ENCODE data around the gene INTS4.
"Not testable (repeated sequence)": the region's sequence is repeated elsewhere in the genome, so short reads cannot be mapped to it uniquely, and the experiment has no call there.

Gene INTS4

GRCh38 chr11:77890619-77891056, 103.8 kb downstream of the INTS4 start:
- H3K9me3 Mint-ChIP-seq; H3K4me3 Mint-ChIP-seq; H3K27me3 Mint-ChIP-seq; H3K4me1 Mint-ChIP-seq (ENCODE audit: low read depth); H3K27ac Mint-ChIP-seq; intact Hi-C loops (cut with micrococcal nuclease): not testable (repeated sequence)
- peaks cover 89% of the 10 kb centered on the region for H3K36me3 Mint-ChIP-seq (ENCODE audit: low read depth)

GRCh38 chr11:77890100-77890614, 104.3 kb downstream of the INTS4 start:
- intact Hi-C loops (cut with micrococcal nuclease): not testable (repeated sequence)

GRCh38 chr11:77889045-77889444, 105.4 kb downstream of the INTS4 start:
- peaks cover 95% of the 10 kb centered on the region for H3K36me3 Mint-ChIP-seq (ENCODE audit: low read depth)
- H3K4me1 Mint-ChIP-seq (ENCODE audit: low read depth); H3K4me3 Mint-ChIP-seq; H3K27me3 Mint-ChIP-seq; intact Hi-C loops (cut with micrococcal nuclease); H3K27ac Mint-ChIP-seq; H3K9me3 Mint-ChIP-seq: not testable (repeated sequence)

More at GRCh38 chr11:77890100-77890614, 104.3 kb downstream of the INTS4 start:
- not testable (repeated sequence) for H3K4me3 Mint-ChIP-seq; H3K27me3 Mint-ChIP-seq; H3K9me3 Mint-ChIP-seq; H3K27ac Mint-ChIP-seq; H3K4me1 Mint-ChIP-seq (ENCODE audit: low read depth)
- peaks cover 91% of the 10 kb centered on the region for H3K36me3 Mint-ChIP-seq (ENCODE audit: low read depth)

GRCh38 chr11:77886401-77886800, 108.1 kb downstream of the INTS4 start:
- H3K27me3 Mint-ChIP-seq: no peaks in the 10 kb centered on the region
- peaks cover 95% of the 10 kb centered on the region for H3K36me3 Mint-ChIP-seq (ENCODE audit: low read depth)

GRCh38 chr11:77884829-77885190, 109.7 kb downstream of the INTS4 start:
- no peaks in the 10 kb centered on the region for H3K9me3 Mint-ChIP-seq
- peaks cover 95% of the 10 kb centered on the region for H3K36me3 Mint-ChIP-seq (ENCODE audit: low read depth)
- no peaks in the 10 kb centered on the region for H3K4me1 Mint-ChIP-seq (ENCODE audit: low read depth)
- H3K27me3 Mint-ChIP-seq: no peaks in the 10 kb centered on the region
- H3K27ac Mint-ChIP-seq: no peak overlapping the region
- no peak overlapping the region for H3K4me3 Mint-ChIP-seq
- intact Hi-C loops (cut with micrococcal nuclease): no loop called here

More at GRCh38 chr11:77886401-77886800, 108.1 kb downstream of the INTS4 start:
- no peaks in the 10 kb centered on the region for H3K9me3 Mint-ChIP-seq
- H3K27ac Mint-ChIP-seq: no peak overlapping the region
- intact Hi-C loops (cut with micrococcal nuclease): no loop called here
- H3K4me3 Mint-ChIP-seq: no peak overlapping the region
- H3K4me1 Mint-ChIP-seq (ENCODE audit: low read depth): no peaks in the 10 kb centered on the region

GRCh38 chr11:77884186-77884828, 110.2 kb downstream of the INTS4 start:
- Mint-ChIP-seq H3K27ac (no peak overlapping the region), H3K36me3 (ENCODE audit: low read depth) (peaks cover 95% of the 10 kb centered on the region), H3K9me3 (no peaks in the 10 kb centered on the region), H3K4me1 (ENCODE audit: low read depth) (no peaks in the 10 kb centered on the region), H3K27me3 (no peaks in the 10 kb centered on the region), H3K4me3 (no peak overlapping the region)
- intact Hi-C loops (cut with micrococcal nuclease): no loop called here

- no peaks in the 10 kb centered on the region for H3K27me3 Mint-ChIP-seq
These were observed 110.7 kb downstream of the INTS4 start for GRCh38 chr11:77883775-77884174.

GRCh38 chr11:77882396-77882795, 112.1 kb downstream of the INTS4 start:
- intact Hi-C loops (cut with micrococcal nuclease): no loop called here
- H3K27me3 Mint-ChIP-seq: no peaks in the 10 kb centered on the region
- H3K4me3 Mint-ChIP-seq: no peak overlapping the region
- H3K9me3 Mint-ChIP-seq: no peaks in the 10 kb centered on the region
- H3K36me3 Mint-ChIP-seq (ENCODE audit: low read depth): peaks cover 95% of the 10 kb centered on the region
- no peaks in the 10 kb centered on the region for H3K4me1 Mint-ChIP-seq (ENCODE audit: low read depth)
- H3K27ac Mint-ChIP-seq: no peak overlapping the region

More at GRCh38 chr11:77883775-77884174, 110.7 kb downstream of the INTS4 start:
- H3K27ac Mint-ChIP-seq: no peak overlapping the region
- no peaks in the 10 kb centered on the region for H3K4me1 Mint-ChIP-seq (ENCODE audit: low read depth)
- H3K36me3 Mint-ChIP-seq (ENCODE audit: low read depth): peaks cover 95% of the 10 kb centered on the region
- intact Hi-C loops (cut with micrococcal nuclease): no loop called here
- no peak overlapping the region for H3K4me3 Mint-ChIP-seq
- no peaks in the 10 kb centered on the region for H3K9me3 Mint-ChIP-seq

- H3K27me3 Mint-ChIP-seq: no peaks in the 10 kb centered on the region
- intact Hi-C loops (cut with micrococcal nuclease): no loop called here
- H3K4me3 Mint-ChIP-seq: no peak overlapping the region
- H3K36me3 Mint-ChIP-seq (ENCODE audit: low read depth): peaks cover 87% of the 10 kb centered on the region
- H3K9me3 Mint-ChIP-seq: no peaks in the 10 kb centered on the region
- no peak overlapping the region for H3K27ac Mint-ChIP-seq
- H3K4me1 Mint-ChIP-seq (ENCODE audit: low read depth): no peaks in the 10 kb centered on the region
These were observed 115.2 kb downstream of the INTS4 start for GRCh38 chr11:77879218-77879617.

GRCh38 chr11:77878247-77878646, 116.2 kb downstream of the INTS4 start:
- intact Hi-C loops (cut with micrococcal nuclease); H3K4me1 Mint-ChIP-seq (ENCODE audit: low read depth): not testable (repeated sequence)

GRCh38 chr11:77876045-77876444, 118.4 kb downstream of the INTS4 start:
- intact Hi-C loops (cut with micrococcal nuclease): no loop called here
- Mint-ChIP-seq H3K4me1 (ENCODE audit: low read depth) (no peaks in the 10 kb centered on the region), H3K27ac (no peak overlapping the region), H3K9me3 (no peaks in the 10 kb centered on the region), H3K4me3 (no peak overlapping the region), H3K27me3 (no peaks in the 10 kb centered on the region), H3K36me3 (ENCODE audit: low read depth) (peaks cover 71% of the 10 kb centered on the region)

More at GRCh38 chr11:77878247-77878646, 116.2 kb downstream of the INTS4 start:
- H3K27me3 Mint-ChIP-seq, H3K9me3 Mint-ChIP-seq, H3K4me3 Mint-ChIP-seq, H3K27ac Mint-ChIP-seq: not testable (repeated sequence)
- H3K36me3 Mint-ChIP-seq (ENCODE audit: low read depth): peaks cover 79% of the 10 kb centered on the region

GRCh38 chr11:77874206-77874605, 120.3 kb downstream of the INTS4 start:
- Mint-ChIP-seq H3K4me3 (no peak overlapping the region), H3K4me1 (ENCODE audit: low read depth) (no peaks in the 10 kb centered on the region), H3K9me3 (no peaks in the 10 kb centered on the region), H3K27ac (no peak overlapping the region), H3K27me3 (no peaks in the 10 kb centered on the region), H3K36me3 (ENCODE audit: low read depth) (peaks cover 60% of the 10 kb centered on the region)
- intact Hi-C loops (cut with micrococcal nuclease): no loop called here

- Mint-ChIP-seq H3K27me3 (no peaks in the 10 kb centered on the region), H3K4me1 (ENCODE audit: low read depth) (no peaks in the 10 kb centered on the region), H3K27ac (no peak overlapping the region), H3K9me3 (no peaks in the 10 kb centered on the region), H3K4me3 (no peak overlapping the region), H3K36me3 (ENCODE audit: low read depth) (peaks cover 57% of the 10 kb centered on the region)
- intact Hi-C loops (cut with micrococcal nuclease): no loop called here
These were observed 121.1 kb downstream of the INTS4 start for GRCh38 chr11:77873345-77873744.

- Mint-ChIP-seq H3K27me3 (no peaks in the 10 kb centered on the region), H3K27ac (no peak overlapping the region), H3K9me3 (no peaks in the 10 kb centered on the region), H3K4me3 (no peak overlapping the region), H3K4me1 (ENCODE audit: low read depth) (no peaks in the 10 kb centered on the region), H3K36me3 (ENCODE audit: low read depth) (peaks cover 48% of the 10 kb centered on the region)
- intact Hi-C loops (cut with micrococcal nuclease): no loop called here
These were observed 122.6 kb downstream of the INTS4 start for GRCh38 chr11:77871855-77872254.

GRCh38 chr11:77868744-77869143, 125.7 kb downstream of the INTS4 start:
- no peak overlapping the region for H3K4me3 Mint-ChIP-seq
- intact Hi-C loops (cut with micrococcal nuclease): no loop called here
- H3K9me3 Mint-ChIP-seq: no peaks in the 10 kb centered on the region
- H3K4me1 Mint-ChIP-seq (ENCODE audit: low read depth): no peaks in the 10 kb centered on the region
- H3K27me3 Mint-ChIP-seq: no peaks in the 10 kb centered on the region
- no peak overlapping the region for H3K27ac Mint-ChIP-seq
- peaks cover 33% of the 10 kb centered on the region for H3K36me3 Mint-ChIP-seq (ENCODE audit: low read depth)
